Neutrophil (primary cell): Measurements from ENCODE around the gene LRRC3.

Source experiments
- H3K27ac ChIP-seq: fragments of 200-600 bp; sonication (generic); 2 replicates; pipeline ENCODE4 v1.5.1; 2016; ENCODE audit warnings: mild to moderate bottlenecking, moderate library complexity
- H3K27me3 ChIP-seq: fragments of 200-600 bp; sonication (generic); 2 replicates; pipeline ENCODE4 v1.6.0; 2016; ENCODE audit warnings: mild to moderate bottlenecking
- H3K36me3 ChIP-seq: fragments of 200-600 bp; sonication (generic); 2 replicates; pipeline ENCODE4 v1.5.1; 2017
- H3K4me1 ChIP-seq, 2 experiments: fragments of 200-600 bp in 1 of 2; sonication (generic) in 1 of 2; 1 replicate in 1 of 2; 2 replicates in 1 of 2; pipeline versions ENCODE4 v1.5.1 to v1.6.1; 2013 to 2016; ENCODE audit warnings: low read depth in 1 of 2, low read length in 1 of 2, mild to moderate bottlenecking in 1 of 2, moderate library complexity in 1 of 2; ENCODE audit not compliant: control insufficient read depth in 1 of 2, insufficient read depth in 1 of 2
- H3K4me3 ChIP-seq, 2 experiments: fragments of 200-600 bp in 1 of 2; sonication (generic) in 1 of 2; 1 replicate in 1 of 2; 2 replicates in 1 of 2; pipeline ENCODE4 v1.5.1; 2013 to 2016; ENCODE audit warnings: low read depth in 1 of 2, low read length in 1 of 2, mild to moderate bottlenecking in 1 of 2, moderate library complexity in 1 of 2
- H3K9me3 ChIP-seq: fragments of 200-600 bp; sonication (generic); 2 replicates; pipeline ENCODE4 v1.5.1; 2016
- CTCF ChIP-seq: fragments of 200-600 bp; sonication (generic); IDR thresholded peaks from 2 replicates; pipeline ENCODE4 v1.5.1; 2016; ENCODE audit warnings: antibody characterized with exemption

LRRC3 gene

GRCh38 chr21:44456214-44456914 is 1.1 kb downstream of the LRRC3 start:
- no peak for TF ChIP-seq CTCF
- Histone ChIP-seq H3K27ac (no peak overlapping the region), H3K4me3 (peak overlapping the region; percentile 67 to 86), H3K4me1 (peaks cover 6 to 8% of the 10 kb centered on the region in 2 experiments), H3K9me3 (no peaks in the 10 kb centered on the region), H3K36me3 (no peaks in the 10 kb centered on the region), H3K27me3 (peaks cover 42% of the 10 kb centered on the region)

- Histone ChIP-seq H3K27ac (no peak overlapping the region), H3K4me3 (no peak overlapping the region), H3K27me3 (peaks cover 34% of the 10 kb centered on the region), H3K4me1 (peaks cover 6 to 8% of the 10 kb centered on the region in 2 experiments), H3K36me3 (no peaks in the 10 kb centered on the region), H3K9me3 (no peaks in the 10 kb centered on the region)
- no peak for TF ChIP-seq CTCF
Observed at GRCh38 chr21:44456915-44457736, 1.8 kb downstream of the LRRC3 start.

GRCh38 chr21:44458971-44459711 is 3.8 kb downstream of the LRRC3 start:
- no peaks in the 10 kb centered on the region for H3K36me3 ChIP-seq
- H3K4me1 ChIP-seq, result peaks cover 6 to 8% of the 10 kb centered on the region in 2 experiments
- no peak overlapping the region for H3K4me3 ChIP-seq
- H3K9me3 ChIP-seq, result no peaks in the 10 kb centered on the region
- no peak overlapping the region for H3K27ac ChIP-seq
- no peak for TF ChIP-seq CTCF
- peaks cover 15% of the 10 kb centered on the region for H3K27me3 ChIP-seq

GRCh38 chr21:44459712-44460440 is 4.6 kb downstream of the LRRC3 start:
- H3K4me1 ChIP-seq, result peaks cover 6 to 8% of the 10 kb centered on the region in 2 experiments
- H3K27ac ChIP-seq, result no peak overlapping the region
- H3K4me3 ChIP-seq, result no peak overlapping the region
- H3K27me3 ChIP-seq, result peaks cover 8% of the 10 kb centered on the region
- H3K9me3 ChIP-seq, result no peaks in the 10 kb centered on the region
- no peaks in the 10 kb centered on the region for H3K36me3 ChIP-seq
- TF ChIP-seq CTCF, result no peak

- Histone ChIP-seq H3K27ac (no peak overlapping the region), H3K9me3 (no peaks in the 10 kb centered on the region), H3K4me1 (peaks cover 6 to 8% of the 10 kb centered on the region in 2 experiments), H3K36me3 (no peaks in the 10 kb centered on the region), H3K27me3 (peaks cover 4% of the 10 kb centered on the region), H3K4me3 (no peak overlapping the region)
- no peak for TF ChIP-seq CTCF
Observed at GRCh38 chr21:44460441-44460755, 5.1 kb downstream of the LRRC3 start.
